ENCODE results near the gene GINS2. TPM values are rescaled to one million over a fixed set of nuclear protein-coding genes. Genes with fewer than 3 reads are reported as not detected.

The GINS2 gene
- 28.6 to 33.5 TPM (median 30.3 TPM) in 5 replicates for total RNA-seq (2022; extraction: Qiagen RNA extraction)

DNA sequence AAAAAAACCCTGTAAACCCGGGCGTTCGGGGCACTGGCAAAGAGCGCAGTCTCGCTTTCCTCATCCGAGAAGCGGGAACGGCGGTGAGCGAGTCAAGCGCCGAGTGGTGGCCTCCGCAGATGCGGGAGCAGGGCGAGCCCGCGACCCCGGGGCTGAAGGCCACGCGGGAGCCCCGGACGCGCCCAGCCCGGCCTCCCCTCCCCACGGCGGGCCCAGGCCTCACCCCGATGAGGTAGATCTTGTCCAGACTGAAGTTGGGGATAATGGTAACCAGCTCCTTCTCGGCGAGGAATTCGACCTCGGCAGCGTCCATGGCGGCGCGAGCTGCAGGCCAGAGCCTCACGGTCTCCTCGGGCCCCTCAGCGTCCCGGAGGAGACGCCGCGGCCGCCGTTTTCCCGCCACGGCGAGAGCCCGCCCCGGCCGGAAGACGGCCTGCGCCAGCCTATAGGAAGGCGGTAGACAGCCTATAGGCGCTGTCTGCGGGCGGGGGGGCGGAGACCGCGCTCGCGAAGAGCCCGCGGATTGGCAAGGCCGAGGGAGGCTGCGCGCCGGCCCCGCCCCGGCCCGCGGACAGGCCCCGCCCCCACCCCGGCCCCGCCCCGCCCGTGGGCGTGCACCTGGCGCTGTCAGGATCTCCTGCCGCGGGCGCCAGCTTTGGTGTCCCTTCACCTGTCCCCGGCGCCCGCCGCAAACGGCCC, at the start of gene GINS2:
GINS2 (minus strand) TSS at position 369 of the 699 bp plus-strand sequence; CDS start at position 313, 56 bp downstream.

Other genes starting within 250 kb of the GINS2 start
- 19.4 to 22.1 TPM (median 21.7 TPM) in 5 replicates for gene GSE1, start 75.6 kb downstream of the GINS2 start, total RNA-seq (2022; extraction: Qiagen RNA extraction)
- gene C16orf74, start 62.1 kb upstream of the GINS2 start, total RNA-seq (2022; extraction: Qiagen RNA extraction) = 11.3 to 17.5 TPM (median 15.4 TPM) in 5 replicates
- gene EMC8, start 110.6 kb upstream of the GINS2 start, total RNA-seq (2022; extraction: Qiagen RNA extraction) = 53.6 to 77.8 TPM (median 67.4 TPM) in 5 replicates
- 723 to 837 TPM (median 797 TPM) in 5 replicates for gene COX4I1, start 110.7 kb upstream of the GINS2 start, total RNA-seq (2022; extraction: Qiagen RNA extraction)
- 0.33 to 0.68 TPM (median 0.53 TPM) in 5 replicates for gene IRF8, start 210.2 kb upstream of the GINS2 start, total RNA-seq (2022; extraction: Qiagen RNA extraction)

All from A549 treated with Hydrocortisone at 1 μM for 4 hours (cell line).